PC-3 (cell line): Measurements from ENCODE around the gene TGFB2. TPM values are rescaled to one million over a fixed set of nuclear protein-coding genes. Genes with fewer than 3 reads are reported as not detected.

ENCODE experiments used
- ATAC-seq: fragments of 200-7000 bp; cut with Tn5 transposase; 2 replicates; pipeline ENCODE4 v1.9.1; 2020; ENCODE audit warnings: mild to moderate bottlenecking, moderate library complexity
- BruUV-seq: library from RNA; stranded (reverse); fragments of 400-500 nt; replicated peaks from 2 replicates; lab custom pipeline; 2021; lab: Mats Ljungman, UMichigan
- CTCF ChIA-PET: fragments of 300-600 bp; sonication (Branson Sonifier 250); formaldehyde crosslinking; loops from one replicate; lab custom pipeline; 2022; ENCODE audit warnings: antibody characterized with exemption; lab: Charles Lee
- POLR2A ChIA-PET: fragments of 300-600 bp; sonication (Branson Sonifier 250); formaldehyde crosslinking; loops from one replicate; lab custom pipeline; 2022; ENCODE audit warnings: antibody characterized with exemption; ENCODE audit not compliant: unreplicated experiment; lab: Charles Lee
- DNase-seq: peaks from one replicate; pipeline ENCODE4 v3.0.0-alpha.2; 2015
- H2AFZ ChIP-seq: fragments of 300-600 bp; sonication (generic); 2 replicates; pipeline ENCODE4 v1.6.0; 2016; ENCODE audit warnings: antibody characterized with exemption, low read length
- H3F3A ChIP-seq: fragments of 300-600 bp; sonication (generic); one replicate; pipeline ENCODE4 v1.6.0; 2017; ENCODE audit warnings: antibody characterized with exemption, low read length, control low read depth, mild to moderate bottlenecking; ENCODE audit not compliant: unreplicated experiment
- H3K27ac ChIP-seq: fragments of 300-600 bp; sonication (generic); 2 replicates; pipeline ENCODE4 v1.5.1; 2016; ENCODE audit warnings: mild to moderate bottlenecking, low read length
- H3K27me3 ChIP-seq: fragments of 300-600 bp; sonication (generic); 2 replicates; pipeline ENCODE4 v1.6.1; 2016; ENCODE audit warnings: low read length, mixed read lengths
- H3K36me3 ChIP-seq: fragments of 300-600 bp; sonication (generic); 2 replicates; pipeline ENCODE4 v1.6.1; 2016; ENCODE audit warnings: low read depth, mixed run types, low read length, mixed read lengths
- H3K4me1 ChIP-seq: fragments of 300-600 bp; sonication (generic); 2 replicates; pipeline ENCODE4 v1.5.1; 2016; ENCODE audit warnings: low read length; ENCODE audit not compliant: insufficient read depth
- H3K4me2 ChIP-seq: fragments of 300-600 bp; sonication (generic); 2 replicates; pipeline ENCODE4 v1.6.0; 2016; ENCODE audit warnings: low read length
- H3K4me3 ChIP-seq: fragments of 300-600 bp; sonication (generic); 2 replicates; pipeline ENCODE4 v1.5.1; 2016; ENCODE audit warnings: mild to moderate bottlenecking, low read length, mixed read lengths
- H3K79me2 ChIP-seq: fragments of 300-600 bp; sonication (generic); 2 replicates; pipeline ENCODE4 v1.6.1; 2017; ENCODE audit warnings: low read length, mixed read lengths
- H3K9ac ChIP-seq: fragments of 300-600 bp; sonication (generic); 2 replicates; pipeline ENCODE4 v1.6.0; 2016; ENCODE audit warnings: mild to moderate bottlenecking, low read length
- H3K9me2 ChIP-seq: fragments of 300-600 bp; sonication (generic); replicated peaks from 2 replicates; pipeline ENCODE4 v1.6.1; 2016; ENCODE audit warnings: mixed run types, low read length, mixed read lengths
- H3K9me3 ChIP-seq: fragments of 300-600 bp; sonication (generic); 2 replicates; pipeline ENCODE4 v1.6.1; 2016; ENCODE audit warnings: low read length, mixed read lengths
- H4K20me1 ChIP-seq: fragments of 300-600 bp; sonication (generic); 2 replicates; pipeline ENCODE4 v1.6.1; 2016; ENCODE audit warnings: low read length, mixed read lengths
- CTCF ChIP-seq: fragments of 300-600 bp; sonication (generic); conservative IDR thresholded peaks from 2 replicates; pipeline ENCODE4 v1.5.1; 2017; ENCODE audit warnings: antibody characterized with exemption, low read depth, mild to moderate bottlenecking, low read length
- EZH2 ChIP-seq: fragments of 300-600 bp; sonication (generic); IDR thresholded peaks from one replicate; pipeline ENCODE4 v1.6.1; 2017; ENCODE audit warnings: antibody characterized with exemption, mild to moderate bottlenecking, low read length; ENCODE audit not compliant: unreplicated experiment
- EZH2phosphoT487 ChIP-seq: fragments of 300-600 bp; sonication (generic); IDR thresholded peaks from 2 replicates; pipeline ENCODE4 v1.6.1; 2018; ENCODE audit warnings: mild to moderate bottlenecking, antibody characterized with exemption, low read length, borderline replicate concordance
- intact Hi-C: fragments of 100-400 bp; cut with micrococcal nuclease; formaldehyde crosslinking; loops from 2 replicates; pipeline ENCODE4 v1.9.0; 2023
- total RNA-seq: library from RNA; depleted of rRNA; stranded (reverse); fragments of >200 nt; gene quantifications from 2 replicates; pipeline ENCODE4 v1.2.3, GENCODE V29; 2014

The TGFB2 gene
- total RNA-seq, 1 experiment from 2014 or later, result 50.3 TPM

DNA sequence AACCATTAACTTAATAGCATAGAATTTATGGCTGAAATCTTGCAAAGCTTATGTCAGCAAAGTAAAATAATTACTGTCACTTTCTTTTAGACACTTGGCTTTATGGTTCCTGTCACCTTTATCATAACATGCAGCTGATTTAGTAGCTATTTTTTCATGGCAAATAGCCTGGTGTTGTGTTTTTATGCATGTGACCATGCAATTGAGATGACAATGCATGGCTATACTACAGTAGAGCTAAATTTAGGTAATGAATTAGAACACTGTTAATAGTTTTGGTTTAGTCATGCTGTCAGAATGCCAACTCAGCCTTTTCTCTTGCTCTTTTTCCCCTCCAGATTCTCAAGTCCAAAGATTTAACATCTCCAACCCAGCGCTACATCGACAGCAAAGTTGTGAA is 88.6 kb downstream of the TGFB2 start:
- no peak for TF ChIP-seq EZH2
- H3F3A ChIP-seq, result no peaks in the 10 kb centered on the region
- H3K9me3 ChIP-seq, result no peaks in the 10 kb centered on the region
- intact Hi-C loops, result no loop called here
- H3K9ac ChIP-seq, result no peak overlapping the region
- DNase-seq (no peak), ATAC-seq (no peak)
- peaks cover 59% of the 10 kb centered on the region for H3K36me3 ChIP-seq
- BruUV-seq, result no TSS peak
- H3K27me3 ChIP-seq, result no peaks in the 10 kb centered on the region
- H3K4me3 ChIP-seq, result no peak overlapping the region
- H4K20me1 ChIP-seq, result no peaks in the 10 kb centered on the region
- peaks cover 14% of the 10 kb centered on the region for H3K4me1 ChIP-seq
- no peak overlapping the region for H3K4me2 ChIP-seq
- POLR2A ChIA-PET, result no interaction called here
- CTCF ChIA-PET, result no interaction called here
- no peak overlapping the region for H3K27ac ChIP-seq
- H3K79me2 ChIP-seq, result peaks cover 40% of the 10 kb centered on the region
- no peaks in the 10 kb centered on the region for H3K9me2 ChIP-seq
- H2AFZ ChIP-seq, result no peak overlapping the region

DNA sequence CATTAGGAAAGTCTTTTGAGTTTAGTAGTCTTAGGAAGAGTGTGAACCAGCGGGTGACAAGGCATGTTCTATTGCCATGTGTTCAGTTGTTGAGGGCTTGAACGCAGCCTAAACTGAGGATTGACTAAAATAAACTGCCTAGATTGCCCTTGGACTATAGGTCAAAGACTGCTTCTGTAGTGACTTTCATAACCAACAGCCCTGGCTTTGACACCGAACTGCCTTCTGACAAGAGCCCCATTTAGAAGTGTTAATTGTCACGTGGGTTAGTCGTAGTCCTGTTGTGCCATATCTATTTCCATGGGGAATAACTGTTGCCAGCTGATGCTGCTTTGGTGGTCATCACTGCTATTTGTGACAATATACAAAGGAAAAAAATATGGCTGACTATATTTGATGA is 90.4 kb downstream of the TGFB2 start:
- Histone ChIP-seq H3K9me3 (no peaks in the 10 kb centered on the region), H3K36me3 (peaks cover 63% of the 10 kb centered on the region), H3K9ac (no peak overlapping the region), H4K20me1 (no peaks in the 10 kb centered on the region), H2AFZ (no peak overlapping the region), H3K4me3 (no peak overlapping the region), H3K4me2 (no peak overlapping the region), H3K79me2 (peaks cover 25% of the 10 kb centered on the region), H3F3A (no peaks in the 10 kb centered on the region), H3K4me1 (peaks cover 14% of the 10 kb centered on the region), H3K27me3 (no peaks in the 10 kb centered on the region), H3K27ac (no peak overlapping the region), H3K9me2 (no peaks in the 10 kb centered on the region)
- BruUV-seq, result no TSS peak
- TF ChIP-seq EZH2 (no peak), EZH2phosphoT487 (no peak), CTCF (no peak)
- DNase-seq, result no peak
- ATAC-seq, result no peak
- intact Hi-C loops, result loop anchor here (5.0 kb wide), 1 partner anchor 73 kb away; no protein-coding TSS in a partner anchor
- ChIA-PET POLR2A (no interaction called here), CTCF (no interaction called here)

DNA sequence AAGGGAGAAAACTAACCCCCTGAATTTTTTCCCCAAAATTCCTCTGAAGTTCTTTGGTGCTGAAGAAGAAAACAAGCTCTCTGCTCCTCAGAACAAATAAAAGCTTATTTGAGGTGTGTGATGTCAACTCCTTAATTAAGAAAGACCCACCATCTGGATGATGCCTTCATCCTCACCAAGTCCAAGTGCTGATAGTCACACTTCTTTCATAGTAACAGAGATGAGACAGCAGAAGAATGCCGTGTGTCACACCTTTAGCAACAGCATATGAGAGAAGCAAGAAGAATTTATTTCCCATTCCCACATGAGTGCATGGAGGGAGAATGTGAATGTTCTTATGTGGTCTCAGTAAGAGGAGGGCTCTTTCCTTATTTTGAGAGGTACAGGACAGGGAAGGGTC is 91.2 kb downstream of the TGFB2 start:
- Histone ChIP-seq H4K20me1 (no peaks in the 10 kb centered on the region), H3K27ac (peak overlapping the region; percentile 23), H3K9ac (no peak overlapping the region), H2AFZ (no peak overlapping the region), H3F3A (no peaks in the 10 kb centered on the region), H3K4me3 (no peak overlapping the region), H3K27me3 (no peaks in the 10 kb centered on the region), H3K4me2 (no peak overlapping the region), H3K4me1 (peaks cover 14% of the 10 kb centered on the region), H3K9me3 (no peaks in the 10 kb centered on the region), H3K79me2 (peaks cover 17% of the 10 kb centered on the region), H3K9me2 (no peaks in the 10 kb centered on the region), H3K36me3 (peaks cover 67% of the 10 kb centered on the region)
- TF ChIP-seq CTCF (no peak), EZH2phosphoT487 (no peak), EZH2 (no peak)
- POLR2A ChIA-PET, result no interaction called here
- no TSS peak for BruUV-seq
- intact Hi-C loops, result loop anchor here (5.0 kb wide), 1 partner anchor 74 kb away; no protein-coding TSS in a partner anchor
- ATAC-seq, result peak; percentile 15; the same call in 1 of the 2 replicates
- DNase-seq, result no peak
- CTCF ChIA-PET, result no interaction called here
